ENCODE data around the gene ZNF441.
"Not testable (repeated sequence)": the region's sequence is repeated elsewhere in the genome, so short reads cannot be mapped to it uniquely, and the experiment has no call there.

Gene ZNF441

DNA sequence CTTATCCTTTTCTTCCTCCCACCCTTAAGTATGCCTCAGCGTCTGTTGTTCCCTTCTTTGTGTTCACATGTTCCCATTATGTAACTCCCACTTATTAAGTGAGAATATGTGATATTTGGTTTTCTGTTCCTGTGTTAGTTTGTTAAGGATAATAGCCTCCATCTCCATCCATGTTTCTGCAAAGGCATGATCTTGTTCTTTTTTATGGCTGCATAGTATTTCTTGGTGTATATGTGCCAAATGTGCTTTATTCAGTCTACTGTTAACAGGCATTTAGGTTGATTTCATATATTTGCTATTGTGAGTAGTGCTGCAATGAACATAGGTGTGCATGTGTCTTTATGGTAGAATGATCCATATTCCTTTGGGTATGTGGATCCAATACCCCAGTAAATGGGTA is 3.2 kb upstream of the ZNF441 start:
- Histone ChIP-seq H3K27me3 (no peaks in the 10 kb centered on the region), H3K9ac (no peak overlapping the region), H3K9me3 (replicated peaks in 1 of 11) (peaks cover 8 to 41% (median 22%) of the 10 kb centered on the region in 11 experiments; a peak in 21 of 22 replicates), H3K36me3 (no peaks in the 10 kb centered on the region; a peak in 1 of 22 replicates), H3K4me2 (no peak overlapping the region), H3K27ac (no peak overlapping the region), H3K4me1 (peaks cover 13 to 19% (median 16%) of the 10 kb centered on the region in 10 experiments), H4K20me1 (no peaks in the 10 kb centered on the region), H3K4me3 (no peak overlapping the region)
- no peak for TF ChIP-seq Cebpa-rat (IDR thresholded peaks at IDR 0.05)

DNA sequence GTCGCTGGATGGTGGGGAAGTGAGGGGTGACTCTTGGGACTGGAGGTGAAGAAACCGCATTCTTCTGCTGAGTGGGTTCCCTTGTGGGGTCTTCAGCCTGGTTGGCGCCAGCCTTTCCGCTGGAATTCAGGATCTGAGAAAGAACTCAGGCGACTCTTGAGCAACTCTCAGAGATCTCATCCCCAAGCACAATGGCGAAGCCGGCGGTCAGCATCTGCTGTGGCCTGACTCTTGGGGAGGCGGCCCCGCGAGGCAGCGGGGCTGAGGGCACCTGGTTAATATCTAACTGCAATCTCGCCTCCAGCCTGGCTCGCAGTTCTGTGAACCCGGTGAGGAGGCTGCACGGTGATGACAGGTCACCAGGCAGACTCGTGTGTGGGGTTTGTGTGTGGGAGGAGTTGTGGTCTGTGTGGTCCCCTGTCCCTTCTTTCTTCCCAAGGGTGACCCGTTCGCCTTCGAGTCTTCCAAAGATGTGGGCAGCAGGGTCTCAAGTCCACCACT is 883 bp downstream of the ZNF441 start:
- Histone ChIP-seq H4K20me1 (no peaks in the 10 kb centered on the region), H3K4me3 (peak overlapping the region; percentile 79 to 95 (median 83)), H3K36me3 (peaks cover 7 to 28% (median 20%) of the 10 kb centered on the region in 11 experiments; a peak in 18 of 22 replicates), H3K27me3 (no peaks in the 10 kb centered on the region), H3K4me2 (peak overlapping the region; percentile 84 to 98 (median 93)), H3K9ac (peak overlapping the region; percentile 85 to 97 (median 91)), H3K27ac (peak overlapping the region; percentile 77 to 97 (median 88)), H3K4me1 (peaks cover 16 to 22% (median 20%) of the 10 kb centered on the region in 10 experiments), H3K9me3 (replicated peaks in 1 of 11) (peaks cover 41 to 61% (median 52%) of the 10 kb centered on the region in 11 experiments)
- TF ChIP-seq Cebpa-rat (IDR thresholded peaks at IDR 0.05), result peak in 1 of 11 experiments; percentile 8; a peak in 2 of 22 replicates

DNA sequence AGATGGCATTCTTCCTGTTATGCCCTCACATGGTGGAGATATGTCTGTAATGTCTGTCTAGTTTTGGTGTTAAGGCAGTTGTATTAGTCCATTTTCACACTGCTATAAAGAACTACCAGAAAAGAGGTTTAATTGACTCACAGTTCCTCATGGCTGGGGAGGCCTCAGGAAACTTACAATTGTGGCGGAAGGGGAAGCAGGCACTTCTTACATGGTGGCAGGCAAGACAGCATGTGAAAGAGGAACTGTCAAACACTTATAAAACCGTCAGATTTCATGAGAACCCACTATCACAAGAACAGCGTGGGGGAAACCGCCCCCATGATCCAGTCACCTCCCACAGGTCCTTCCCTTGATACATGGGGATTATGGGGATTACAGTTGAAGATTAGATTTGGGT is 3.2 kb downstream of the ZNF441 start:
- TF ChIP-seq Cebpa-rat (IDR thresholded peaks at IDR 0.05), result no peak
- no peak overlapping the region for H3K27ac ChIP-seq
- H3K9ac ChIP-seq, result no peak overlapping the region
- H4K20me1 ChIP-seq, result no peaks in the 10 kb centered on the region
- H3K4me1 ChIP-seq, result peaks cover 16 to 22% (median 20%) of the 10 kb centered on the region in 10 experiments
- H3K27me3 ChIP-seq, result no peaks in the 10 kb centered on the region
- H3K4me2 ChIP-seq, result no peak overlapping the region
- H3K36me3 ChIP-seq, result peaks cover 7 to 29% (median 20%) of the 10 kb centered on the region in 11 experiments; a peak in 18 of 22 replicates
- peak overlapping the region in 2 of 10 experiments; percentile 5 to 35; a peak in 3 of 20 replicates for H3K4me3 ChIP-seq
- H3K9me3 ChIP-seq (replicated peaks in 1 of 11), result peaks cover 44 to 67% (median 53%) of the 10 kb centered on the region in 11 experiments

DNA sequence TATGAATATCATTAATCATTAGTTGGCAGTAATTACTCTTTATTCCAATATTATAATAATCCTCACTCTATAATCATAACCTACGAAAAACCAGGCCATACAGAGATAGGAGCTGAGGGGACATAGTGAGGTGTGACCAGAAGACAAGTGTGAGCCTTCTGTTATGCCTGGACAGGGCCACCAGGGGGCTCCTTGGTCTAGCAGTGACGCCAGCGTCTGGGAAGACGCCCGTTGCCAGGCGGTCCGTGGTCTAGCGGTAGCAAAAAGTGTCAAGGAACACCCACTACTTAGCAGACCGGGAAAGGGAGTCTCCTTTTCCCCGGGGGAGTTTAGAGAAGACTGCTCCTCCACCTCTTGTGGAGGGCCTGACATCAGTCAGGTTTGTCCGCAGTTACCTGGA is 4.7 kb downstream of the ZNF441 start:
- H3K9me3 ChIP-seq (replicated peaks in 1 of 11), result peaks cover 58 to 82% (median 68%) of the 10 kb centered on the region in 11 experiments
- peaks cover 12 to 39% (median 21%) of the 10 kb centered on the region in 11 experiments; a peak in 19 of 22 replicates for H3K36me3 ChIP-seq
- not testable (repeated sequence) for H3K27ac ChIP-seq

DNA sequence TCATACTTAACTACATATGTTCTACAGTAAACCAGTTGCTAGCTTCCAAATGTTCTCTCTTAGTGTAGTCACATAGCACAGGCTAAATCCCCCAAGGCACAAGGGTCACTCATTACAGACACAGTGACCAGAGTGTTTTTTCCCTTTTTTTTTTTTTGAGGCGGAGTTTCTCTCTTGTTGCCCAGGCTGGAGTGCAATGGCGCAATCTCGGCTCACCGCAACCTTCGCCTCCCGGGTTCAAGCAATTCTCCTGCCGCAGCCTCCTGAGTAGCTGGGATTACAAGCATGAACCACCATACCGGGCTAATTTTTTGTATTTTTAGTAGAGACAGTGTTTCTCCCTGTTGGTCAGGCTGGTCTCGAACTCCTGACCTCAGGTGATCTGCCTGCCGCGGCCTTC is 9.9 kb downstream of the ZNF441 start:
- peaks cover 79 to 100% (median 87%) of the 10 kb centered on the region in 11 experiments for H3K9me3 ChIP-seq (replicated peaks in 1 of 11)
- not testable (repeated sequence) for H3K27ac ChIP-seq, H3K4me3 ChIP-seq, H4K20me1 ChIP-seq, H3K4me1 ChIP-seq, H3K4me2 ChIP-seq, H3K9ac ChIP-seq, H3K27me3 ChIP-seq
- peaks cover 48 to 71% (median 56%) of the 10 kb centered on the region in 11 experiments for H3K36me3 ChIP-seq

More for the DNA sequence above, 4.7 kb downstream of the ZNF441 start:
- H3K27me3 ChIP-seq, H3K4me3 ChIP-seq, H3K9ac ChIP-seq, H3K4me2 ChIP-seq, H4K20me1 ChIP-seq: not testable (repeated sequence)
- H3K4me1 ChIP-seq, result peaks cover 13 to 17% (median 16%) of the 10 kb centered on the region in 10 experiments

DNA sequence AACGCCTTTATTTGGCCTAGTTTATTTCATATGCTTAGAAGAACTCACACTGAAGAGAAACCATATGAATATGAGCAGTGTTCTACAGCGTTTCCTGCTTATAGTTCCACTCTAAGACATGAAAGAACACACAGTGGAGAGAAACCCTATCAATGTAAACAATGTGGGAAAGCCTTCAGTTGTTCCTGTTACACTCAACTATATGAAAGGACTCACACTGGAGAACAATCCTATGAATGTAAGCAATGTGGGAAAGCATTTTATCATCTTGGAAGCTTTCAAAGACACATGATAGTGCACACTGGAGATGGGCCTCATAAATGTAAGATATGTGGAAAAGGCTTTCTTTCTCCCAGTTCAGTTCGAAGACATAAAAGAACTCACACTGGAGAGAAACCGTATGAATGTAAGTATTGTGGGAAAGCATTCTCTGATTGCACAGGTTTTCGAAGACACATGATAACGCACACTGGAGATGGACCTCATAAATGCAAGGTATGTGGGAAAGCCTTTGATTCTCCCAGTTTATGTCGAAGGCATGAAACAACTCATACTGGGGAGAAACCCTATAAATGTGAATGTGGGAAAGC is 13.7 kb downstream of the ZNF441 start:
- Histone ChIP-seq H3K4me3 (peak overlapping the region in 9 of 10 experiments; percentile 5 to 34 (median 29); a peak in 10 of 20 replicates), H3K9ac (no peak overlapping the region), H3K4me1 (no peaks in the 10 kb centered on the region), H3K27ac (no peak overlapping the region), H3K9me3 (replicated peaks in 1 of 11) (peaks cover 92 to 100% (median 98%) of the 10 kb centered on the region in 11 experiments), H4K20me1 (no peaks in the 10 kb centered on the region), H3K36me3 (peaks cover 62 to 91% (median 79%) of the 10 kb centered on the region in 11 experiments), H3K4me2 (no peak overlapping the region), H3K27me3 (no peaks in the 10 kb centered on the region)
- TF ChIP-seq Cebpa-rat (IDR thresholded peaks at IDR 0.05), result no peak

DNA sequence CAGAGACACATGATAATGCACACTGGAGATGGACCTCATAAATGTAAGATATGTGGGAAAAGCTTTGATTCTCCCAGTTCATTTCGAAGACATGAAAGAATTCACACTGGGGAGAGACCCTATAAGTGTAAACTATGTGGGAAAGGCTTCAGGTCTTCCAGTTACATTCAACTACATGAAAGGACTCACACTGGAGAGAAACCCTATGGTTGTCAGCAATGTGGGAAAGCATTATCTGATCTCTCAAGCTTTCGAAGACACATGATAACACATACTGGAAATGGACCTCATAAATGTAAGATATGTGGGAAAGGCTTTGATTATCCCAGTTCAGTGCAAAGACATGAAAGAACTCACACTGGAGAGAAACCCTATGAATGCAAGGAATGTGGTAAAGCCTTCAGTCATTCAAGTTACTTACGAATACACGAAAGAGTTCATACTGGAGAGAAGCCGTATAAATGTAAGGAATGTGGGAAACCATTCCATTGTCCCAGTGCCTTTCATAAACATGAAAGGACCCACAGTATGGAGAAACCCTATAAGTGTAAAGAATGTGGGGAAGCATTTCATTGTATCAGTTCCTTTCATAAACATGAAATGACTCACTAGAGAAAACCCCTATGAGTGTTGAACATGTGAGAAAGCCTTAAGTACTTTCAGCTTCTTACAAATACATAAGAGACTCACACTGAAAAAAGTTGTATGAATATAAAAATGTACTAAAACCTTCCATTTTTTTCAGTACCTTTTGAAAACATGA is 14.7 kb downstream of the ZNF441 start:
- no peaks in the 10 kb centered on the region for H3K27me3 ChIP-seq
- H3K27ac ChIP-seq, result no peak overlapping the region
- no peak for TF ChIP-seq Cebpa-rat (IDR thresholded peaks at IDR 0.05)
- H3K9me3 ChIP-seq (replicated peaks in 1 of 11), result peaks cover 83 to 100% (median 96%) of the 10 kb centered on the region in 11 experiments
- no peaks in the 10 kb centered on the region for H3K4me1 ChIP-seq
- H3K4me3 ChIP-seq, result peak overlapping the region in 7 of 10 experiments; percentile 6 to 34 (median 30); a peak in 10 of 20 replicates
- no peaks in the 10 kb centered on the region for H4K20me1 ChIP-seq
- peaks cover 57 to 83% (median 77%) of the 10 kb centered on the region in 11 experiments for H3K36me3 ChIP-seq
- H3K4me2 ChIP-seq, result no peak overlapping the region
- H3K9ac ChIP-seq, result no peak overlapping the region

DNA sequence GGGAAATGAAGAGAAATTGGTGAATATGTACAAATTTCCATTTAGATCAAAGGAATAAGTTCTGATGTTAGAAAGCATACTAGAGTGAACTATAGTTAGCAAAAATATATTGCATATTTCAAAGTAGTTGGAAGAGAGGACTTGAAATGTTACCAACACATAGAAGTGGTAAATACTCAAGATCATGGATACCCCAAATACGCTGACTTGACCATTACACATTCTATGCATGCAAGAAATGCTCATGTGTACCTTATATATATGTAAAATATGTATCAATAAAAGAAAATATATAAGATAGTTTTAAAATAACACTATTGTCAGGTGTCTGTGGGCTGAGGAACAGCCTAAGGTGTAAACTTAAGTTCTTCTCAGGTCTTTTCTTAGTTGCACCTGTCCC is 17.0 kb downstream of the ZNF441 start:
- Histone ChIP-seq H3K4me2 (no peak overlapping the region), H3K4me3 (no peak overlapping the region), H3K4me1 (no peaks in the 10 kb centered on the region), H3K36me3 (peaks cover 42 to 60% (median 56%) of the 10 kb centered on the region in 11 experiments), H4K20me1 (no peaks in the 10 kb centered on the region), H3K27ac (no peak overlapping the region), H3K9me3 (replicated peaks in 1 of 11) (peaks cover 77 to 100% (median 94%) of the 10 kb centered on the region in 11 experiments), H3K9ac (no peak overlapping the region), H3K27me3 (no peaks in the 10 kb centered on the region)
- no peak for TF ChIP-seq Cebpa-rat (IDR thresholded peaks at IDR 0.05)

DNA sequence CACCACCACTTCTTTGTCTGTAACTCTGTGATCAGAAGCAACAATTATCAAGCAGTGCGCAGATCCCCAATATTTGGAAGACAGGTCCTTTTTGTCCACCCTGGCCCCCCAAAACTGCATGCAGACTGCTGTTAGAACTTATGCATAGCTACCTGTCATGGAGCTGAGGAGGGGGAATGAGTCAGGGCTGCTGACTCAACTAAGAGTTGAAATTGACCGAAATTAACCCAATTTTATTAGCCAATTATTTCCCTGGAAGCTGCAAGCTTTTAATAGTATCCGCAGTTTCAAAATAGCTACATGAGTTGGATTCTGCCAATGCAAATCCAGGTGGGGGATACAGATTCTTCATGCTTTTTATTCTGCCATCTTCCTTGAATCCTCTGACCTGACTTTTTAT is 17.6 kb downstream of the ZNF441 start:
- H3K4me1 ChIP-seq, result no peaks in the 10 kb centered on the region

More for the DNA sequence above, 17.6 kb downstream of the ZNF441 start:
- Histone ChIP-seq H4K20me1 (no peaks in the 10 kb centered on the region), H3K27me3 (no peaks in the 10 kb centered on the region), H3K27ac (no peak overlapping the region), H3K4me2 (no peak overlapping the region), H3K9me3 (replicated peaks in 1 of 11) (peaks cover 77 to 100% (median 94%) of the 10 kb centered on the region in 11 experiments), H3K4me3 (no peak overlapping the region), H3K36me3 (peaks cover 36 to 54% (median 50%) of the 10 kb centered on the region in 11 experiments), H3K9ac (no peak overlapping the region)
- no peak for TF ChIP-seq Cebpa-rat (IDR thresholded peaks at IDR 0.05)
